ENCODE measurements around the gene HASPIN. TPM values are rescaled to one million over a fixed set of nuclear protein-coding genes. Genes with fewer than 3 reads are reported as not detected.

The HASPIN gene
- total and polyA plus RNA-seq, 2 experiments from 2014 or later, result 6.1 to 35.1 TPM

GRCh38 chr17:3715296-3715695 is 8.4 kb upstream of the HASPIN start (continued):
- TF ChIP-seq, protein P1, sequence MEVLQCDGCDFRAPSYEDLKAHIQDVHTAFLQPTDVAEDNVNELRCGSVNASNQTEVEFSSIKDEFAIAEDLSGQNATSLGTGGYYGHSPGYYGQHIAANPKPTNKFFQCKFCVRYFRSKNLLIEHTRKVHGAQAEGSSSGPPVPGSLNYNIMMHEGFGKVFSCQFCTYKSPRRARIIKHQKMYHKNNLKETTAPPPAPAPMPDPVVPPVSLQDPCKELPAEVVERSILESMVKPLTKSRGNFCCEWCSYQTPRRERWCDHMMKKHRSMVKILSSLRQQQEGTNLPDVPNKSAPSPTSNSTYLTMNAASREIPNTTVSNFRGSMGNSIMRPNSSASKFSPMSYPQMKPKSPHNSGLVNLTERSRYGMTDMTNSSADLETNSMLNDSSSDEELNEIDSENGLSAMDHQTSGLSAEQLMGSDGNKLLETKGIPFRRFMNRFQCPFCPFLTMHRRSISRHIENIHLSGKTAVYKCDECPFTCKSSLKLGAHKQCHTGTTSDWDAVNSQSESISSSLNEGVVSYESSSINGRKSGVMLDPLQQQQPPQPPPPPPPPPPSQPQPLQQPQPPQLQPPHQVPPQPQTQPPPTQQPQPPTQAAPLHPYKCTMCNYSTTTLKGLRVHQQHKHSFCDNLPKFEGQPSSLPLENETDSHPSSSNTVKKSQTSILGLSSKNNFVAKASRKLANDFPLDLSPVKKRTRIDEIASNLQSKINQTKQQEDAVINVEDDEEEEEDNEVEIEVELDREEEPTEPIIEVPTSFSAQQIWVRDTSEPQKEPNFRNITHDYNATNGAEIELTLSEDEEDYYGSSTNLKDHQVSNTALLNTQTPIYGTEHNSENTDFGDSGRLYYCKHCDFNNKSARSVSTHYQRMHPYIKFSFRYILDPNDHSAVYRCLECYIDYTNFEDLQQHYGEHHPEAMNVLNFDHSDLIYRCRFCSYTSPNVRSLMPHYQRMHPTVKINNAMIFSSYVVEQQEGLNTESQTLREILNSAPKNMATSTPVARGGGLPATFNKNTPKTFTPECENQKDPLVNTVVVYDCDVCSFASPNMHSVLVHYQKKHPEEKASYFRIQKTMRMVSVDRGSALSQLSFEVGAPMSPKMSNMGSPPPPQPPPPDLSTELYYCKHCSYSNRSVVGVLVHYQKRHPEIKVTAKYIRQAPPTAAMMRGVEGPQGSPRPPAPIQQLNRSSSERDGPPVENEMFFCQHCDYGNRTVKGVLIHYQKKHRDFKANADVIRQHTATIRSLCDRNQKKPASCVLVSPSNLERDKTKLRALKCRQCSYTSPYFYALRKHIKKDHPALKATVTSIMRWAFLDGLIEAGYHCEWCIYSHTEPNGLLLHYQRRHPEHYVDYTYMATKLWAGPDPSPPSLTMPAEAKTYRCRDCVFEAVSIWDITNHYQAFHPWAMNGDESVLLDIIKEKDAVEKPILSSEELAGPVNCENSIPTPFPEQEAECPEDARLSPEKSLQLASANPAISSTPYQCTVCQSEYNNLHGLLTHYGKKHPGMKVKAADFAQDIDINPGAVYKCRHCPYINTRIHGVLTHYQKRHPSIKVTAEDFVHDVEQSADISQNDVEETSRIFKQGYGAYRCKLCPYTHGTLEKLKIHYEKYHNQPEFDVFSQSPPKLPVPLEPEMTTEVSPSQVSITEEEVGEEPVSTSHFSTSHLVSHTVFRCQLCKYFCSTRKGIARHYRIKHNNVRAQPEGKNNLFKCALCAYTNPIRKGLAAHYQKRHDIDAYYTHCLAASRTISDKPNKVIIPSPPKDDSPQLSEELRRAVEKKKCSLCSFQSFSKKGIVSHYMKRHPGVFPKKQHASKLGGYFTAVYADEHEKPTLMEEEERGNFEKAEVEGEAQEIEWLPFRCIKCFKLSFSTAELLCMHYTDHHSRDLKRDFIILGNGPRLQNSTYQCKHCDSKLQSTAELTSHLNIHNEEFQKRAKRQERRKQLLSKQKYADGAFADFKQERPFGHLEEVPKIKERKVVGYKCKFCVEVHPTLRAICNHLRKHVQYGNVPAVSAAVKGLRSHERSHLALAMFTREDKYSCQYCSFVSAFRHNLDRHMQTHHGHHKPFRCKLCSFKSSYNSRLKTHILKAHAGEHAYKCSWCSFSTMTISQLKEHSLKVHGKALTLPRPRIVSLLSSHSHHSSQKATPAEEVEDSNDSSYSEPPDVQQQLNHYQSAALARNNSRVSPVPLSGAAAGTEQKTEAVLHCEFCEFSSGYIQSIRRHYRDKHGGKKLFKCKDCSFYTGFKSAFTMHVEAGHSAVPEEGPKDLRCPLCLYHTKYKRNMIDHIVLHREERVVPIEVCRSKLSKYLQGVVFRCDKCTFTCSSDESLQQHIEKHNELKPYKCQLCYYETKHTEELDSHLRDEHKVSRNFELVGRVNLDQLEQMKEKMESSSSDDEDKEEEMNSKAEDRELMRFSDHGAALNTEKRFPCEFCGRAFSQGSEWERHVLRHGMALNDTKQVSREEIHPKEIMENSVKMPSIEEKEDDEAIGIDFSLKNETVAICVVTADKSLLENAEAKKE (CRISPR knock-in tag; IDR thresholded peaks at IDR 0.05), result no peak
- TF ChIP-seq POLR2AphosphoS5 (IDR thresholded peaks at IDR 0.05; ENCODE audit: low read depth), result no peak
- TF ChIP-seq CREB1 (CRISPR knock-in tag; IDR thresholded peaks at IDR 0.05; ENCODE audit: low read depth), result no peak
- no peak for TF ChIP-seq JUNB (IDR thresholded peaks at IDR 0.05; ENCODE audit: unreplicated experiment)
- no peak for TF ChIP-seq NANOG (IDR thresholded peaks at IDR 0.05; ENCODE audit: borderline replicate concordance)
- TF ChIP-seq ZNF114 (CRISPR knock-in tag; IDR thresholded peaks at IDR 0.05), result no peak
- TF ChIP-seq STAT1 (IDR thresholded peaks at IDR 0.05; ENCODE audit: unreplicated experiment), result no peak

DNA sequence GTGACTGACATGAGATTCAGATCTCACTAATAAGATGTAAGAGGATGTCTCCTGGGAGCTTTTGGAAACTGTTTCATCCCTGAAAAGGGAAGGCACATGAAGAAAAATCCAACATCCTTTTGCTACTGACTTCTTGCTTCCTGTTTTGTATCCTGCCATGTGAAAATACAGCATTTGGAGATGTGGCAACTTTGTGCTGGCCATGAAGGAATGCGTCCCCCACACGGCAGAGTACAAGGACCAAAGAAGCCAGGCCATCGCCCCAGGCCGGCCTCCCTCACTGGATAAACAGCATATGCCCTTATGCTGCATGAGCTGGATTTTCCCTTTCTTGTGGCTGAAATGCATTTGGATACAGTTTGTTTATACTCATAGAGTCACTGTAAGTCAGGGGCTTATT is 5.5 kb upstream of the HASPIN start:
- peaks cover 6% of the 10 kb centered on the region; the same call in 1 of the 2 replicates for H3K79me2 ChIP-seq (replicated peaks; ENCODE audit: insufficient read depth)
- Mint-ChIP-seq H3K36me3 (ENCODE audit: low read depth) (peaks cover 58% of the 10 kb centered on the region), H3K27ac (no peak overlapping the region), H3K4me3 (no peak overlapping the region), H3K4me1 (peaks cover 6% of the 10 kb centered on the region), H3K27me3 (ENCODE audit: insufficient read depth, low read depth, poor library complexity) (peaks cover 1% of the 10 kb centered on the region), H3K9me3 (no peaks in the 10 kb centered on the region; the same call in 2 of the 3 replicates)
- no peaks in the 10 kb centered on the region for H3K27me3 ChIP-seq (ENCODE audit: insufficient read depth)
- no peak overlapping the region for H3K4me3 ChIP-seq
- no peak overlapping the region for H2AFZ ChIP-seq
- peaks cover 22% of the 10 kb centered on the region for H3K36me3 ChIP-seq (ENCODE audit: insufficient read depth)
- H3F3A ChIP-seq (replicated peaks; ENCODE audit: low read depth), result peaks cover 4% of the 10 kb centered on the region; the same call in 1 of the 2 replicates
- no peak for TF ChIP-seq EZH2phosphoT487 (IDR thresholded peaks at IDR 0.05; ENCODE audit: unreplicated experiment)
- H3K27ac ChIP-seq (ENCODE audit: low read depth), result no peak overlapping the region
- H3K4me1 ChIP-seq (ENCODE audit: insufficient read depth), result 0 out of 2 replicates have a peak, but pooled peaks cover 8% of the 10 kb centered on the region
- no peak overlapping the region for H3K4me2 ChIP-seq
- H3K9me2 ChIP-seq (ENCODE audit: insufficient read depth), result no peaks in the 10 kb centered on the region
- DNase-seq (ENCODE audit: low spot score), result no peak
- no peak for ATAC-seq
- H4K20me1 ChIP-seq (replicated peaks; ENCODE audit: insufficient read depth), result no peaks in the 10 kb centered on the region; the same call in 1 of the 2 replicates

Measured in GM23338 (cell line).